Measurements from ENCODE around the gene PBLD.

PBLD gene

DNA sequence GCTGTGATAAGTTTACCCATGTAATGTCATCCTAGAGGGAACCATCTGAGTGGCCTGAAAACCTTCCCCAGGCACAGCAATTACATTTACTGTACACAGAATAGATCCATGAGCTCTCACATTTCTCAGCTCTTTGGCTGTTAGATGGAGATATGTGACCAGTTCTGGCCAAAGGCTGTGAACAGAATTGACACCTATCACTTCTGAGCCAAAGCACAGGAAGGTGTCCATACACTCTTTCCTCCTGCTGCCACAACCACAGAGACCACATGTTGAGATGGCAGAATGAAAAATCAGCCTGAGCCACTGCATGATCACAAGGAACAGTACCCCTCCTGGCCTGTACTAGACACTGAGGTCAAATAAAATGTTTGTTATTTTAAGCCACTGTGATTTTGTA lies 56.5 kb downstream of the PBLD start:
- H3K4me3 ChIP-seq (ENCODE audit: low read depth, low read length), result no peak overlapping the region
- TF ChIP-seq MAX (IDR thresholded peaks at IDR 0.05; ENCODE audit: low read depth, low read length) (no peak), MYC (IDR thresholded peaks at IDR 0.05; ENCODE audit: low read depth, low read length) (no peak), POLR2A (IDR thresholded peaks at IDR 0.05; ENCODE audit: extremely low read depth, insufficient read length) (no peak)
- DNase-seq (ENCODE audit: low read depth), result no peak

DNA sequence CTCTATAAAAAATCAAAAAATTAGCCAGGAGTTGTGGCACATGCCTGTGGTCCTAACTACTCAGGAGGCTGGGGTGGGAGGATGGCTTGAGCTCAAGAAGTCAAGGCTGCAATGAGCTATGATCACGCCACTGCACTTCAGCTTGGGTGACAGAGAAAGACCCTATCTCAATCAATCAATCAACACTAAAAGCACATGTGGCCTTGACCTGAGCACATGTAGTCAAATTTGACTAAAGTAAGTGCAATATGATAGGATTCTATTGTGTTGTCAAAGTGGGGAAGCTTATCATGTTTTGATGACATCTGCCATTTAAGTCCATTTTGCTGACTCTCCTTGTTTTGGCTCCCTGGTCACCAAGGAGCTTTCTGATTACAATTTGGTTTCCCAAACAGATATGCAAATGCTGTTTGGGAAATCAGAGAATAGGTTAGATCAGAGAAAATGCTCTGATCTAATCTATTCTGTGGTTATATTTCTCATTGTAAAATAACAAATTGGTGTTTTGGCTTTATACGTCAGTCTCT lies 57.1 kb downstream of the PBLD start:
- no peak for TF ChIP-seq MAX (IDR thresholded peaks at IDR 0.05; ENCODE audit: low read depth, low read length)
- no peak for TF ChIP-seq MYC (IDR thresholded peaks at IDR 0.05; ENCODE audit: low read depth, low read length)
- no peak for TF ChIP-seq POLR2A (IDR thresholded peaks at IDR 0.05; ENCODE audit: extremely low read depth, insufficient read length)
- TF ChIP-seq, protein P1, sequence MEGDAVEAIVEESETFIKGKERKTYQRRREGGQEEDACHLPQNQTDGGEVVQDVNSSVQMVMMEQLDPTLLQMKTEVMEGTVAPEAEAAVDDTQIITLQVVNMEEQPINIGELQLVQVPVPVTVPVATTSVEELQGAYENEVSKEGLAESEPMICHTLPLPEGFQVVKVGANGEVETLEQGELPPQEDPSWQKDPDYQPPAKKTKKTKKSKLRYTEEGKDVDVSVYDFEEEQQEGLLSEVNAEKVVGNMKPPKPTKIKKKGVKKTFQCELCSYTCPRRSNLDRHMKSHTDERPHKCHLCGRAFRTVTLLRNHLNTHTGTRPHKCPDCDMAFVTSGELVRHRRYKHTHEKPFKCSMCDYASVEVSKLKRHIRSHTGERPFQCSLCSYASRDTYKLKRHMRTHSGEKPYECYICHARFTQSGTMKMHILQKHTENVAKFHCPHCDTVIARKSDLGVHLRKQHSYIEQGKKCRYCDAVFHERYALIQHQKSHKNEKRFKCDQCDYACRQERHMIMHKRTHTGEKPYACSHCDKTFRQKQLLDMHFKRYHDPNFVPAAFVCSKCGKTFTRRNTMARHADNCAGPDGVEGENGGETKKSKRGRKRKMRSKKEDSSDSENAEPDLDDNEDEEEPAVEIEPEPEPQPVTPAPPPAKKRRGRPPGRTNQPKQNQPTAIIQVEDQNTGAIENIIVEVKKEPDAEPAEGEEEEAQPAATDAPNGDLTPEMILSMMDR (IDR thresholded peaks at IDR 0.05; ENCODE audit: low read depth, low read length), result no peak
- DNase-seq (ENCODE audit: low read depth), result no peak
- H3K4me3 ChIP-seq (ENCODE audit: low read depth, low read length), result no peak overlapping the region

GRCh38 chr10:68272833-68273232 lies 59.9 kb downstream of the PBLD start:
- H3K4me3 ChIP-seq (ENCODE audit: low read depth, low read length), result no peak overlapping the region
- TF ChIP-seq POLR2A (IDR thresholded peaks at IDR 0.05; ENCODE audit: extremely low read depth, insufficient read length), result no peak
- TF ChIP-seq, protein P1 (IDR thresholded peaks at IDR 0.05; ENCODE audit: low read depth, low read length), result no peak
- no peak for DNase-seq (ENCODE audit: low read depth)

- TF ChIP-seq, protein P1 (IDR thresholded peaks at IDR 0.05; ENCODE audit: low read depth, low read length), result no peak
- TF ChIP-seq MAX (IDR thresholded peaks at IDR 0.05; ENCODE audit: low read depth, low read length) (no peak), POLR2A (IDR thresholded peaks at IDR 0.05; ENCODE audit: extremely low read depth, insufficient read length) (no peak), MYC (IDR thresholded peaks at IDR 0.05; ENCODE audit: low read depth, low read length) (no peak)
- H3K4me3 ChIP-seq (ENCODE audit: low read depth, low read length), result no peak overlapping the region
- DNase-seq (ENCODE audit: low read depth), result no peak
These were observed 61.4 kb downstream of the PBLD start for GRCh38 chr10:68271196-68271882.

DNA sequence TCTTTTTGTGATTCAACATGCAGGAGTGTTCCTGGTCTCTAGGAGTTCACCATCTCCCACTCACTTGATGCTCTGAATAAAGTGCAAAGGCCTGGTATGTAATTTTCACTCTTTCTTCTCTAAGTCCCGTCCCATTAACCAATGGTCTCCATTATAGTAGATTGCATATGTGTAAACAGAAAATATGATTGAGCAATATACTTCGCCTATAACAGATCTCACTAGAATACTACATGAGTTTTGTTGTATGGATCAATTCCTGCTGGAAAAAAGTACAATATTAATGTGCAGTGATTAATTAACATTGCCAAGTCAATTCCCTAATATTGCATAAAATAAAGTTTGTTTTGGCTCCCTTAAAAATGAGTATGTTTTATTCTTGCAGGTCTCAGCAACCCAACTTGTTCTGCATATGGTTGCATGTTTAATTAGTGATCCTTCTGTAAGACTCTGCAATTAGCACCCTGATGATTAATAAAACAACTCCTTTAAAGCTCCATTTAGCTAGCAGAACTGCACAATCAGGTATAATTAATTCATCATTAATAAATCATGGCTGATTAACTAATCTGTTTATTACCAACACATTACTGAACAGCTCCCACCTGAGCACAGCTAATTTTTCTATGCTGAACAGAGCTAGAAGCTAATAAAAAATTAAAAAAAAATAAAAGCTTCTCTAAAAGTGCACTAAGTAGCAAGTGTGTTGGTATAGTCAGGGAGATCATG lies 63.0 kb downstream of the PBLD start:
- no peak overlapping the region for H3K4me3 ChIP-seq (ENCODE audit: low read depth, low read length)
- no peak for DNase-seq (ENCODE audit: low read depth)
- TF ChIP-seq MYC (IDR thresholded peaks at IDR 0.05; ENCODE audit: low read depth, low read length) (no peak), MAX (IDR thresholded peaks at IDR 0.05; ENCODE audit: low read depth, low read length) (no peak), POLR2A (IDR thresholded peaks at IDR 0.05; ENCODE audit: extremely low read depth, insufficient read length) (no peak)
- TF ChIP-seq, protein P1 (IDR thresholded peaks at IDR 0.05; ENCODE audit: low read depth, low read length), result no peak

- no peak for DNase-seq (ENCODE audit: low read depth)
- TF ChIP-seq MYC (IDR thresholded peaks at IDR 0.05; ENCODE audit: low read depth, low read length), result no peak
- TF ChIP-seq, protein P1 (IDR thresholded peaks at IDR 0.05; ENCODE audit: low read depth, low read length), result no peak
- no peak for TF ChIP-seq POLR2A (IDR thresholded peaks at IDR 0.05; ENCODE audit: extremely low read depth, insufficient read length)
- TF ChIP-seq MAX (IDR thresholded peaks at IDR 0.05; ENCODE audit: low read depth, low read length), result no peak
- no peak overlapping the region for H3K4me3 ChIP-seq (ENCODE audit: low read depth, low read length)
These were observed 71.4 kb downstream of the PBLD start for GRCh38 chr10:68261132-68261856.

Data from NB4 (cell line).